SK-N-SH (cell line): ENCODE data around the gene MCM10.

Experiments used
- GATA2 ChIP-seq: sonication (generic); formaldehyde crosslinking; IDR thresholded peaks from 2 replicates; pipeline ENCODE4 v1.5.0; 2020; ENCODE audit warnings: mild to moderate bottlenecking, missing genetic modification reagents
- MXI1 ChIP-seq: IDR thresholded peaks from 2 replicates; pipeline ENCODE4 v1.6.1; 2012; ENCODE audit warnings: mild to moderate bottlenecking, low read depth, low read length, improper control_type of control experiment
- NRF1 ChIP-seq: IDR thresholded peaks from 2 replicates; pipeline ENCODE4 v1.6.1; 2012; ENCODE audit warnings: low read depth, mild to moderate bottlenecking, low read length
- POLR2AphosphoS5 ChIP-seq: IDR thresholded peaks from 2 replicates; pipeline ENCODE4 v1.6.1; 2012; ENCODE audit warnings: low read depth, low read length
- RAD21 ChIP-seq: IDR thresholded peaks from 2 replicates; pipeline ENCODE4 v1.6.1; 2012; ENCODE audit warnings: mild to moderate bottlenecking, low read length
- REST ChIP-seq: IDR thresholded peaks from 2 replicates; pipeline ENCODE4 v1.6.1; 2012; ENCODE audit warnings: mild to moderate bottlenecking, low read depth, low read length, moderate library complexity
- RXRA ChIP-seq: IDR thresholded peaks from 2 replicates; pipeline ENCODE4 v1.4.0; 2012; ENCODE audit warnings: low read depth, mild to moderate bottlenecking, borderline replicate concordance
- SIN3A ChIP-seq: IDR thresholded peaks from 2 replicates; pipeline ENCODE4 v1.6.1; 2012; ENCODE audit warnings: low read depth, mild to moderate bottlenecking, low read length, moderate library complexity, borderline replicate concordance
- TAF1 ChIP-seq: IDR thresholded peaks from 2 replicates; pipeline ENCODE4 v1.6.1; 2012; ENCODE audit warnings: low read depth, mild to moderate bottlenecking, low read length, moderate library complexity, borderline replicate concordance
- TF ChIP-seq, protein P1 (sequence below): fragments of 200-600 bp; sonication (generic); IDR thresholded peaks from 2 replicates; pipeline ENCODE4 v1.6.1; 2017; ENCODE audit warnings: antibody characterized with exemption, mild to moderate bottlenecking, moderate library complexity
- TF ChIP-seq, protein P2 (sequence below): IDR thresholded peaks from 2 replicates; pipeline ENCODE4 v1.4.0; 2012; ENCODE audit warnings: low read depth, borderline replicate concordance

DNA sequence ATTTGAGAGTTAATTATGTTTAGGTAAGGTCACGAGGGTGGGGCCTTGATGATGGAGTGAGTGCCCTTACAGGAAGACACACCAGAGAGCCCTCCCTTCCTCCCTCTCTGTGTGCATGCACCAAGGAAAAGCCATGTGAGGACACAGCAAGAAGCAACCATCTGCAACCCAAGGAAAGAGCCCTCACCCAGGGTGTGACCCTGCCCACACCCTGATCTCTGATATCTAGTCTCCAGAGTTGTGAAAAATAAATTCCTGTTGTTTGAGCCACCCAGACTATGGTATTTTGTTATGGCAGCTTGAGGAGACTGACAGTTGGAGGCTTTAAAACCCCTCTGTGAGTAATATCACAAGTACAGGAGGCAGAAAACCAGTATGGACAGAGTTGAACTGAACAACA is 15.0 kb upstream of the MCM10 start:
- TF ChIP-seq NRF1 = no peak
- TF ChIP-seq TAF1 = no peak
- TF ChIP-seq, protein P1, sequence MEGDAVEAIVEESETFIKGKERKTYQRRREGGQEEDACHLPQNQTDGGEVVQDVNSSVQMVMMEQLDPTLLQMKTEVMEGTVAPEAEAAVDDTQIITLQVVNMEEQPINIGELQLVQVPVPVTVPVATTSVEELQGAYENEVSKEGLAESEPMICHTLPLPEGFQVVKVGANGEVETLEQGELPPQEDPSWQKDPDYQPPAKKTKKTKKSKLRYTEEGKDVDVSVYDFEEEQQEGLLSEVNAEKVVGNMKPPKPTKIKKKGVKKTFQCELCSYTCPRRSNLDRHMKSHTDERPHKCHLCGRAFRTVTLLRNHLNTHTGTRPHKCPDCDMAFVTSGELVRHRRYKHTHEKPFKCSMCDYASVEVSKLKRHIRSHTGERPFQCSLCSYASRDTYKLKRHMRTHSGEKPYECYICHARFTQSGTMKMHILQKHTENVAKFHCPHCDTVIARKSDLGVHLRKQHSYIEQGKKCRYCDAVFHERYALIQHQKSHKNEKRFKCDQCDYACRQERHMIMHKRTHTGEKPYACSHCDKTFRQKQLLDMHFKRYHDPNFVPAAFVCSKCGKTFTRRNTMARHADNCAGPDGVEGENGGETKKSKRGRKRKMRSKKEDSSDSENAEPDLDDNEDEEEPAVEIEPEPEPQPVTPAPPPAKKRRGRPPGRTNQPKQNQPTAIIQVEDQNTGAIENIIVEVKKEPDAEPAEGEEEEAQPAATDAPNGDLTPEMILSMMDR = no peak
- no peak for TF ChIP-seq GATA2
- TF ChIP-seq, protein P2, sequence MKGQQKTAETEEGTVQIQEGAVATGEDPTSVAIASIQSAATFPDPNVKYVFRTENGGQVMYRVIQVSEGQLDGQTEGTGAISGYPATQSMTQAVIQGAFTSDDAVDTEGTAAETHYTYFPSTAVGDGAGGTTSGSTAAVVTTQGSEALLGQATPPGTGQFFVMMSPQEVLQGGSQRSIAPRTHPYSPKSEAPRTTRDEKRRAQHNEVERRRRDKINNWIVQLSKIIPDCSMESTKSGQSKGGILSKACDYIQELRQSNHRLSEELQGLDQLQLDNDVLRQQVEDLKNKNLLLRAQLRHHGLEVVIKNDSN = no peak
- no peak for TF ChIP-seq POLR2AphosphoS5
- TF ChIP-seq REST = no peak
- TF ChIP-seq SIN3A = no peak
- TF ChIP-seq RAD21 = no peak
- no peak for TF ChIP-seq RXRA
- TF ChIP-seq MXI1 = no peak
